Metanephros (tissue), 2 donors: ENCODE results near the gene OCRL. TPM values are rescaled to one million over a fixed set of nuclear protein-coding genes. Genes with fewer than 3 reads are reported as not detected.

Source experiments
- small RNA-seq: library from RNA; depleted of rRNA; stranded (forward); fragments of <200 nt; gene quantifications from one replicate; pipeline ENCODE3, GENCODE V24; 2014; ENCODE audit warnings: low replicate concordance
- total RNA-seq: library from RNA; depleted of rRNA; stranded (reverse); fragments of >200 nt; gene quantifications from one replicate; pipeline ENCODE4 v1.2.3, GENCODE V29; 2014

The OCRL gene
- 20.2 TPM for total RNA-seq

DNA sequence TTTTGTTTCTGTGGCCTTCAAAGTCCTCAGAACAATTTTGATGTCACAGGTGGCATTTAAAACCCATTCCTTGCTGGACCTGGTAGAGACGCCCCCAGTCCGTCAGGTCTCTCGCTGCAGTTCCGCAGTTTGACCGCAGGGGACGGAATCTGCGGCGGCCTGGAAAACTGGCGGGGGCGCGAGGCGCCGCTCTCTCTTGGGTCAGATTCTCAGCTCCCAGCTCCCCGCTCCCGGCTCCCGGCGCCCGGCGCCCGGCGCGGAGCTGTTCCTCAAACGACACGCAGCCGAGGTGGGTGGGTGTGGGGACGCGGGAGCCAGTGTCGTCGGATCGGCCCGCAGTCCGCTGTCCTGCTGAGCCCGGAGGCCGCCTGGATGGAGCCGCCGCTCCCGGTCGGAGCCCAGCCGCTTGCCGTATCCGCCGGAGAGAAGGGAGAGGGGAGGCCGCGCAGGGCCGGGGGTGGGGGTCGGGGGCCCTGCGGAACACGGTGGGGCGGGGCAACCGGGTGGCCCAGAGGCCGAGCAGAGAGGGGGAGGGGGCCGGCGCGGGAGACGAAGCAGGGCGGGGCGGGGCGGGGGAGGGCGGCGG lies at the start of gene OCRL:
Gene OCRL, plus strand, starts transcription at position 192 of the 586 bp plus-strand sequence. Its CDS starts 181 bp downstream, at position 373.

DNA sequence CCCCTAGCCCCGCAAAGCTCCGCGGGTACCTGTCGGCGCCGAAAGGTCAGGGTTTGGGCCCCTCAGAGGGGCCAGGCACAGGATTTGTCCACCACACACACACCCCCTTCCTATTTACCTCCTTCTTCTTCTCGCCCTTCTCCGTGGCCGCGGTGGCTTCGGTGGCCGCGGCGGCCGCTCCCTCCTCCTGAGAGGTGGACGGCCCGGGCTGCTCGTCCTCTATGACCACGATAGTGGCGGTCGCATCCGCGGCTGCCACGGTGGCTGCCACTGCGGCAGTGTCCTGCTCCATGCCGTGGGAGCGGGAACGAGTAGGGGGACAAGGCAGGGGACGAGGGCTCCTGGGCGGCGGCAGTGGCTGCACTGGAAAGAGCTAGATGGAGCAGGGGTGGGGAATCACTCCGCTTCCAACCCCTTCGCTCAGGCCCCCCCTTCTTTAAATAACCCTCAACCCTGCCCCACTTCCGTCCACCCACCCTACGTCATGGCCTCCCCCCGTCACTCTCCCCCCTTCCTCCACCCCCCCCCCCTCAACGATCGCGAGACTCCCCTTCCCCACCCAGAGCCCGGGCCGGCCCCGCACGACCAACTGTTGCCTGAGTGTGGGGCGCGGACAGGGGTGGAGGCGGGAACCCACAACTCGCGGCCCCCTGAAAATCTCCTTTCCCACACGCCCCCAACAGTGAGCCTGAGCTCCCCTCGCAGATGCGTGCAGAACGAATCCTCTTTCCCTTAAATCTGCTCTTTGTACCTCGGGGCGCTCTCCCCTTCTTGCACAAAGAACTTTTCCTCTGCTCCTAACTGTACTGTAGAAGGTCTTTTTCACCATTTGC lies 16.8 kb upstream of the OCRL start, which contains the start of gene SMARCA1:
Gene SMARCA1, minus strand, starts transcription at position 412 of the 833 bp plus-strand sequence. Its CDS starts 120 bp downstream, at position 292.

Small RNAs within 50 kb of the gene (small RNA-seq; reads per million reads assigned to genes)
- not detected for gene RF01169

Other genes with a start within 250 kb of the OCRL start
- 61.7 TPM for gene SMARCA1, start 16.8 kb upstream of the OCRL start, total RNA-seq
- 2.8 TPM for gene APLN, start 114.7 kb downstream of the OCRL start, total RNA-seq
- 28.7 TPM for gene XPNPEP2, start 198.7 kb downstream of the OCRL start, total RNA-seq
- gene SASH3, start 239.7 kb downstream of the OCRL start, total RNA-seq: 6.7 TPM